Measurements from ENCODE around the gene CYP4V2.
"Not testable (repeated sequence)": the region's sequence is repeated elsewhere in the genome, so short reads cannot be mapped to it uniquely, and the experiment has no call there.

The CYP4V2 gene

DNA sequence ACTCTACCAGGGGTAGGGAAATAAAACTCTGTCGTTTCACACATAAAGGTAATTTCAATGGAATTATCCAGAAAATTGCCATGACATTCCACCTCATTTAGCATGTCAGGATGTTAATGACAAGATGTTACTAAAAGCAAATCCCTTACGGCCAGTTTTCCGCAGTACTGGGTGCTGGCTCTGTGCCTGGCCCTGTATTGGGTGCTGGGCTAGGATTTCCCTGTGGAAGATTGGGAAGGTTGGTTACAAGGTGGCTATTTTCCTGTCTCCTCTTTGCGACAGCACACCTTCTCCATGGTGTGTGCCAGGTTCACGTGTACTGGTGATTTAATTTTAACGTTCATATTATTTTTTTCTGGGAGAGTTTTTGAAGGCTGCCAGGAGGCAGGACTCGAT is 49.1 kb downstream of the CYP4V2 start:
- no peak for DNase-seq

DNA sequence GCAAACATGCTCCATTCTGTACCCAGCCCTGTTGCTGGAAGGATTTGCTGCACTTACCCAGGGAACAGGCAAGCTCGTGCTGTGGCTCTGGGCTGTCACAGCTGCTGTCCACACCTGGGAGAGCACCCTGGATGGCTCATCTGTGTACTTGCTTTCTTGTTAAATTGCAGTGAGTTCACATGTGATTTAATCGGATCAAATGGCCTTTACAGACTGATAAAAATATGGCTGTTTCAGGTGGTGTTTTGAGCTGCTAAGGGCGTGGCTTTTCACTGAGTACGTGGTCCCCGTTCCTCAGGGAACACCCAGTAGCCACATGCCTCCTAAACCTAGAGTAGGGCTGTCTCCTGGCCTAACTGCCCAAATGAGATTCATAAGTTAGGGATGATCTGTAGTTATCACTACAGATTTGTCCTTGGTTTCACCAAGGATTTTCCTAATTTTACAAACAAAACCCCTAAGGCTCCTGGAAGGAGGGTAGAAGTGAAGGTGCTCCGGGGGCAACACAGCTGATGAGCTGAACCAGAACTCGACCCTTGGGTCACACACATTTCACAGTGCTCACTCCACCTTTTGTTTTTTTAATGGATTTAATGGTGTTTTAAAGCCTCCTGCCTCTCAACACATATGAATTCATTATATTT is 49.6 kb downstream of the CYP4V2 start:
- DNase-seq = no peak

DNA sequence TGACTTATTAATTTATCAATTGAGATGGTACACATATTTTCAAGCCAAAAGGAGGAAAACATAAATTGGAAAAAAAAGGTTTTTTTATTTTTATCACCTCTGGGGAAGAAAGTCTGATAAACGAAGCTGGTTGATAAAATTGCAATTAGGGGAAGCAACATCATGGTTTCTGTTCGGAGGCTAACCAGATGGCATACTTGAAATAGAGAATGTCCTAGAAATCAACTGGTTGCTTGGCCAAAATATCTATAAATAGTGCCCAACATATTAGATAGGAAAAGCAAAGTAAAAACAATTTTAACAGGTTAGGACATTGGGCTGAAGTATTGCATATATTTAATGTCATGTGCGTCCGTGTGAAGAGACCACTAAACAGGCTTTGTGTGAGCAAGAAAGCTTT is 50.2 kb downstream of the CYP4V2 start:
- DNase-seq = no peak

DNA sequence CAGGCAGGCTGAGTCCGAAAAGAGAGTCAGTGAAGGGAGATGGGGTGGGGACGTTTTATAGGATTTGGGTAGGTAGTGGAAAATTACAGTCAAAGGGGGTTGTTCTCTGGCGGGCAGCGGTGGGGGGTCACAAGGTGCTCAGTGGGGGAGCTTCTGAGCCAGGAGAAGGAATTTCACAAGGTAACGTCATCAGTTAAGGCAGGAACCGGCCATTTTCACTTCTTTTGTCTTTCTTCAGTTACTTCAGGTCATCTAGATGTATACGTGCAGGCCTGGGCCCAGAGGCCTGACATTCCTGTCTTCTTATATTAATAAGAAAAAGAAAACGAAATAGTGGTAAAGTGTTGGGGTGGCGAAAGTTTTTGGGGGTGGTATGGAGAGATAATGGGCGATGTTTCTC is 50.7 kb downstream of the CYP4V2 start:
- not testable (repeated sequence) for DNase-seq

DNA sequence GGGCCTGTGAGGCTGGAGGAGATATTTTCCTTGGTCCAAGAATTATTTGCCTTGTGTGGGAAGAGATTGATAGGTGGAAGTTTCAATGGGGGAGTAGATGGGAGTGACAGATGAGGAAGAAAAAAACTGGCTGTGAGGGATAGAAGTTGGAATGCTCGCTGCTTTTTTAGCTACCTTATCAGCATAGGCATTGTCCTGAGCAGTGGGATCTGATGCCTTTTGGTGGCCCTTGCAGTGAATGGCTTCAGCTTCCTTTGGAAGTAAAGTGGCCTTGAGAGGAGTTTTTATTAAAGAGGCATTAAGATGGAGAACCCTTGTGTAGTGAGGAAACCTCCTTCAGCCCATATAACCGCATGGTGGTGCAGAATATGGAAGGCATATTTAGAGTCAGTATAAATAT is 52.0 kb downstream of the CYP4V2 start:
- DNase-seq = no peak

DNA sequence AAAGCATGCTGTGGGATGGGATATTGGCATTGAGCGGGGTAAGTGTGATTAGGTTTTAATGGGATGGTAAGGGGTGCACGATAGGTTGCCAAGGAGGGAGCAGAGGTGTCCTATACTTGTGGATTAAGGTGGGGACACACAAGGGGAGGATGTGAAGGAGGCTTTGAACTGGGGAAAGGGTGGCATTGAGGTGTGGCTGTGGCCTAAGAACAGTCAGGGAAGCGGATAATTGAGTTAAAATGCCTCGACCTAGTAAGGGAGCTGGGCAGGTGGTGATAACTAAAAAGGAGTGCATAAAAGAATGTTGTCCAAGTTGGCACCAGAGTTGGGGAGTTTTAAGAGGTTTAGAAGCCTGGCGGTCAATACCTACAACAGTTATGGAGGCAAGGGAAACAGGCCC is 53.5 kb downstream of the CYP4V2 start:
- DNase-seq = no peak

DNA sequence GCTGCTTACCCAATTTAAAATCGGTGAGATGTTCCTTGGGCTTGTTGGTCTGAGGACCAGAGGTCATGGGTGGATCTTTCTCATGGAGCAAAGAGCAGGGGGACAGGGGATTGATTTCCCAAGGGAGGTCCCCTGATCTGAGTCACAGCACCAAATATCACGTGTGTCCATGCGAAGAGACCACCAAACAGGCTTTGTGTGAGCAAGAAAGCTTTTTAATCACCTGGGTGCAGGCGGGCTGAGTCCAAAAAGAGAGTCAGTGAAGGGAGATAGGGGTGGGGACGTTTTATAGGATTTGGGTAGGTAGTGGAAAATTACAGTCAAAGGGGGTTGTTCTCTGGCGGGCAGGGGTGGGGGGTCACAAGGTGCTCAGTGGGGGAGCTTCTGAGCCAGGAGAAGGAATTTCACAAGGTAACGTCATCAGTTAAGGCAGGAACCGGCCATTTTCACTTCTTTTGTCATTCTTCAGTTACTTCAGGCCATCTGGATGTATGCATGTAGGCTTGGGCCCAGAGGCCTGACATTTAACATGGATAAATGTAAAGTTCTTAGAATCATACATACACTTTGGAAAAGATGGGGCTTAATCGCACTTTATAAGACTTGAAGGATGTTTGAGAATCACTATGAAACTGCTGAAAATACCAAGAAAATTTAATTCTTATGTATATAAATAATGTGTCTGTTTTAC is 55.8 kb downstream of the CYP4V2 start:
- DNase-seq = not testable (repeated sequence)

GRCh38 chr4:186248643-186249042 is 57.3 kb downstream of the CYP4V2 start:
- DNase-seq = no peak

GRCh38 chr4:186249785-186250754 is 58.7 kb downstream of the CYP4V2 start:
- no peak for DNase-seq

GRCh38 chr4:186250760-186251159 is 59.4 kb downstream of the CYP4V2 start:
- no peak for DNase-seq

- DNase-seq = no peak
These were observed 63.8 kb downstream of the CYP4V2 start for GRCh38 chr4:186255122-186255521.

DNA sequence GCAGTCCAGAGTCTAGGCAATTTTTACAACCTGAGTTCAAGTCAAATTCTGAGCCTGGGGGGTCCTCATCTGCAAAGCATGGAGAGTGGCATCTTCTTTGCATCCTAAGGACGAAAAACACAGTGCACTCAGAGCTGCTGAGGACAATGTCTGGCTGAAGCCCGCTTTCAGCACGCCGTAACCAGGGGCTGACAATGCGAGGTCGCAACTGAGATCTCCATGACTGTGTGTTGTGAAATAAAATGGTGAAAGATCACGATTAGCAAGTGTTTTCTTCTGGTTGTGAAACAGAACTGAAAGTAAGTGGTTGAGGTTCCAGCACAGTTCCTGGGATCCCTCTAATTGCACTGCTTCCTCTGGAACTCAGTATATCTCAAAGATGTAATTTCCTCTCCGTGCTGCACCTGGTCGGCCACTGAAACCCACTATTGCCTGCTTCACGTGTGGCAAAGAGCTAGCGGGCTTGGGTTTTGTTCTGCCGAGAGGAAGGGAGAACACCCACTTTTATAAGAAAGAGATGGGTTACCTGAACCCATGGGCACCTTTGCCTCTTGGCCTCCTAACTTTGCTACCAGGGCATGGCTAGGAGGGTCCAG is 66.9 kb downstream of the CYP4V2 start:
- DNase-seq = no peak

GRCh38 chr4:186260117-186260503 is 68.7 kb downstream of the CYP4V2 start:
- DNase-seq = no peak
